Stimulated activated naive CD4-positive, alpha-beta T cell (primary cell): ENCODE measurements around the gene CDKAL1.

ENCODE experiments used
- DNase-seq, 6 experiments: peaks; one replicate each; lab custom pipeline; 2025; lab: John Stamatoyannopoulos, UW

The CDKAL1 gene

GRCh38 chr6:20841806-20842205, 307.5 kb downstream of the CDKAL1 start:
- no peak for DNase-seq

- no peak for DNase-seq
These were observed 311.3 kb downstream of the CDKAL1 start for GRCh38 chr6:20845592-20845991.

GRCh38 chr6:20846602-20847028, 312.4 kb downstream of the CDKAL1 start:
- no peak for DNase-seq

GRCh38 chr6:20847904-20848303, 313.6 kb downstream of the CDKAL1 start:
- no peak for DNase-seq

GRCh38 chr6:20850686-20851416, 316.6 kb downstream of the CDKAL1 start:
- DNase-seq, result no peak

GRCh38 chr6:20851795-20852194, 317.5 kb downstream of the CDKAL1 start:
- DNase-seq, result no peak

- DNase-seq, result no peak
These were observed 319.6 kb downstream of the CDKAL1 start for GRCh38 chr6:20853828-20854227.

- DNase-seq, result no peak
These were observed 322.5 kb downstream of the CDKAL1 start for GRCh38 chr6:20856681-20857288.

- DNase-seq, result no peak
These were observed 327.2 kb downstream of the CDKAL1 start for GRCh38 chr6:20861481-20861880.

GRCh38 chr6:20866036-20866435, 331.8 kb downstream of the CDKAL1 start:
- no peak for DNase-seq

- DNase-seq, result no peak
These were observed 332.9 kb downstream of the CDKAL1 start for GRCh38 chr6:20866935-20867703.

- DNase-seq, result no peak
These were observed 334.3 kb downstream of the CDKAL1 start for GRCh38 chr6:20868397-20869096.

GRCh38 chr6:20870021-20870420, 335.8 kb downstream of the CDKAL1 start:
- DNase-seq, result no peak

GRCh38 chr6:20870493-20870892, 336.2 kb downstream of the CDKAL1 start:
- no peak for DNase-seq

- DNase-seq, result no peak
These were observed 339.4 kb downstream of the CDKAL1 start for GRCh38 chr6:20873425-20874190.

GRCh38 chr6:20875369-20875963, 341.2 kb downstream of the CDKAL1 start:
- no peak for DNase-seq

GRCh38 chr6:20876036-20876435, 341.8 kb downstream of the CDKAL1 start:
- no peak for DNase-seq

GRCh38 chr6:20876561-20876960, 342.3 kb downstream of the CDKAL1 start:
- DNase-seq, result no peak

- DNase-seq, result no peak
These were observed 343.0 kb downstream of the CDKAL1 start for GRCh38 chr6:20877008-20877937.

- no peak for DNase-seq
These were observed 344.9 kb downstream of the CDKAL1 start for GRCh38 chr6:20879121-20879520.
